22Rv1 (cell line): ENCODE results near the gene KRT20.
"Not testable (repeated sequence)": the region's sequence is repeated elsewhere in the genome, so short reads cannot be mapped to it uniquely, and the experiment has no call there.

Experiments
- H3K27ac ChIP-seq: fragments of 450-650 bp; 2 replicates; pipeline ENCODE4 v1.5.1; 2017
- ZFX ChIP-seq: fragments of 450-650 bp; IDR thresholded peaks from 2 replicates; pipeline ENCODE4 v1.6.1; 2017; ENCODE audit warnings: antibody characterized with exemption, borderline replicate concordance
- TF ChIP-seq, protein P1 (sequence below): fragments of 450-650 bp; IDR thresholded peaks from 2 replicates; pipeline ENCODE4 v1.5.1; 2017; ENCODE audit warnings: mild to moderate bottlenecking

KRT20 gene, protein sequence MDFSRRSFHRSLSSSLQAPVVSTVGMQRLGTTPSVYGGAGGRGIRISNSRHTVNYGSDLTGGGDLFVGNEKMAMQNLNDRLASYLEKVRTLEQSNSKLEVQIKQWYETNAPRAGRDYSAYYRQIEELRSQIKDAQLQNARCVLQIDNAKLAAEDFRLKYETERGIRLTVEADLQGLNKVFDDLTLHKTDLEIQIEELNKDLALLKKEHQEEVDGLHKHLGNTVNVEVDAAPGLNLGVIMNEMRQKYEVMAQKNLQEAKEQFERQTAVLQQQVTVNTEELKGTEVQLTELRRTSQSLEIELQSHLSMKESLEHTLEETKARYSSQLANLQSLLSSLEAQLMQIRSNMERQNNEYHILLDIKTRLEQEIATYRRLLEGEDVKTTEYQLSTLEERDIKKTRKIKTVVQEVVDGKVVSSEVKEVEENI

DNA sequence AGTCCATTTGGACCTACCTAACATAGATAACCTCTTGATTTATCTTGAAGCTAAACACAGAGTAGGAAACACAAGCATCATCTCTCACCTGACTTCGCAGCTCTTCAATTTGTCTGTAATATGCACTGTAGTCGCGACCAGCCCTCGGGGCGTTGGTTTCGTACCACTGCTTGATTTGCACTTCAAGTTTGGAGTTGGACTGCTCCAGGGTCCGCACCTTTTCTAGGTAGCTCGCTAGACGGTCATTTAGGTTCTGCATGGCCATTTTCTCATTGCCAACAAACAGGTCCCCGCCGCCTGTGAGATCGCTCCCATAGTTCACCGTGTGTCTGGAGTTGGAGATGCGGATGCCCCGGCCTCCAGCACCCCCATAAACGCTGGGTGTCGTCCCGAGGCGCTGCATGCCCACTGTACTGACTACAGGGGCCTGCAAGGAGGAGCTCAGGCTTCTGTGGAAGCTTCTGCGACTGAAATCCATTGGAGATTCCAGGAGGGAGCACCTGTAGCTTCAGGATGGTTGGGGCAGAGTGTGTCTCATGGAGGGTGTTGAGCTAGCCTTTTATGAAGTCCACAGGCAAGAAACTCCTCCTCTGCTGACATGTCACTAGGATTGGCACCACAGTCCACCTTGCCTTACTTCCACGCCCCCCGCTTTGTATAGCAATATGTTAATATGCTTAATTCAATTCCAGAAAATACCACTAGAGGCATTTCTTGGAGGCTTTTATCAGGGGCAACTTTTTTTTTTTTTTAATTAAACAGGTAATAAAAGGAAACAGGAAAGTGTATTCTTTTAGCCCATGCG is at the start of gene KRT20:
TSS of gene KRT20 (minus strand) at position 535 of the 805 bp plus-strand sequence. CDS start at position 478, 57 bp downstream.
- H3K27ac ChIP-seq = no peak within 1 kb of the TSS
- TF ChIP-seq, protein P1, sequence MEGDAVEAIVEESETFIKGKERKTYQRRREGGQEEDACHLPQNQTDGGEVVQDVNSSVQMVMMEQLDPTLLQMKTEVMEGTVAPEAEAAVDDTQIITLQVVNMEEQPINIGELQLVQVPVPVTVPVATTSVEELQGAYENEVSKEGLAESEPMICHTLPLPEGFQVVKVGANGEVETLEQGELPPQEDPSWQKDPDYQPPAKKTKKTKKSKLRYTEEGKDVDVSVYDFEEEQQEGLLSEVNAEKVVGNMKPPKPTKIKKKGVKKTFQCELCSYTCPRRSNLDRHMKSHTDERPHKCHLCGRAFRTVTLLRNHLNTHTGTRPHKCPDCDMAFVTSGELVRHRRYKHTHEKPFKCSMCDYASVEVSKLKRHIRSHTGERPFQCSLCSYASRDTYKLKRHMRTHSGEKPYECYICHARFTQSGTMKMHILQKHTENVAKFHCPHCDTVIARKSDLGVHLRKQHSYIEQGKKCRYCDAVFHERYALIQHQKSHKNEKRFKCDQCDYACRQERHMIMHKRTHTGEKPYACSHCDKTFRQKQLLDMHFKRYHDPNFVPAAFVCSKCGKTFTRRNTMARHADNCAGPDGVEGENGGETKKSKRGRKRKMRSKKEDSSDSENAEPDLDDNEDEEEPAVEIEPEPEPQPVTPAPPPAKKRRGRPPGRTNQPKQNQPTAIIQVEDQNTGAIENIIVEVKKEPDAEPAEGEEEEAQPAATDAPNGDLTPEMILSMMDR = peak; percentile 43
- TF ChIP-seq ZFX = no peak

DNA sequence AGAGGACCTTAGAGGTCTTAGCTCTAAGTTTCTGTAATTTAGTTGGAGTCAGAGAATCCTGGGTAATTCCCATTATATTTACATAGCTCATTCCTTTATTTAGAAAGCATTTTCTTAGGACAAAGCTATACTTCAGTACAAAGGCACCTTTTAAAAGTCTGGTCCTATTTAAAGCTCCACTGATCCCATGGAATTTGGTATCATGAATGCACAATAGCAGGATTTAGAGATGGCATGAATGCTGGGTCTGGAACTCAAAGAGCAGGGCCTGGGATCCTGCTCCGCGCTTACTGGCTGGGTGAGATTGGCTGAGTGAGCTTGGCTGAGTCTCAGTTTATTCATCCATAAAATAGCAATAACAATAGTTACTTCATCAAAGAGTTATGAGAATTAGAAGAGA is 47.6 kb upstream of the KRT20 start:
- TF ChIP-seq ZFX = no peak
- TF ChIP-seq, protein P1 = no peak
- H3K27ac ChIP-seq = no peak overlapping the region

DNA sequence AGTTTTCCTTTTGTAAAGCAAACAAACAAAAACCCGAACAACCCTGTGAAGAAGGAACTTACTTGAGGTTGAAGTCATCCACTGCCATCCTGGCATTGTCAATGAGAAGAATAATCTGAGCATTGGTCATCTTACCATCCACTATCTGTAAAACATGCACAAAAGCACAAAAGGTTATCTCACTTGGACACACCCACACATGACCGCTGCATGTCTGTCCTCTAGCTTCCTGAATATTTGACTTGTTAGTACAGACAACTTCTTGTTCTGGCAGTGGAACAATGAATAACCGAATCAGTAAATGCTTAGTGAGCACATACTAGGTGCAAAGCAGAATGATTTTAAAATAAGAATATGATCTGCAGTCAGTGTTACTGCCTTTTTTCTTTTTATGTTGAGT is 46.3 kb upstream of the KRT20 start:
- TF ChIP-seq, protein P1 = no peak
- no peak for TF ChIP-seq ZFX
- no peak overlapping the region for H3K27ac ChIP-seq

DNA sequence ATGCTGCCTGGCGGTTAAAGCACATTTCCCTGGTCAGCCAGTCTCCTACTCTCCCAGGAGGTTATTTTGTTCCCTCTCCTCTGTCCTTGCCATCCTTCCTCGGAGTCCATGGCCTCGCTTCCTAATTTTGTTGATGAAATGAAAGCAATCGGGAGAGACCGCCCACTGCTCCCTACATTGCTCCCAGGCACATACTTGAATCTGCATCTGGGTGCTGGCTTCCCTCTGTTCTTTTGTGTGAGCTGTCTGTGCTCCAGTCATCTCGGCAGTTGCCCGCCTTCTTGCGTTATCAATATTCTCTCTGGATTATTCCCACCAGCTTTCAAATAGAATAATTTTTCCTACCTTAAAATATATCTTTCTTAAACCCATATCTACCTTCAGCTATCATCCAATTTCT is 41.3 kb upstream of the KRT20 start:
- TF ChIP-seq ZFX = no peak
- TF ChIP-seq, protein P1 = no peak

DNA sequence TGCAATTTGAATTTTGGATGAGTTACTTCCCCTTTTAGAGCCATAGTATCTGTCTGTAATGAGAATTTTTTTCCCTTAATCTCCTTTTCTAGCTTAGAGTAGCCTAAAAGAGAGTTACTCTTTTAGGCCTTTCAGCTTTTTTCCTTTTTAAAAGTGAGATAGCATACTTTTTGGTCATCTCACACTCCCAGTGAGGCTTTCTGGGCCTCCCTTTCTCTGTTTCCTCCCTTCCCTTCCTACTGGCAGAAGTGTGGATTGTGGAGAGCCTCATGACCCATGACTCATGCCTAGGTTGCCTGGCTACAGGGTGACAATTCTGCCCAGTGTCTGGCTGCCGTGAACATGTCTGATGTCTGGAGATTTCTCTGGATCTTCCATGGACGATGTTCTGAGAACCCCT is 37.2 kb upstream of the KRT20 start:
- H3K27ac ChIP-seq = no peak overlapping the region

More for the DNA sequence above, 41.3 kb upstream of the KRT20 start:
- no peak overlapping the region for H3K27ac ChIP-seq

DNA sequence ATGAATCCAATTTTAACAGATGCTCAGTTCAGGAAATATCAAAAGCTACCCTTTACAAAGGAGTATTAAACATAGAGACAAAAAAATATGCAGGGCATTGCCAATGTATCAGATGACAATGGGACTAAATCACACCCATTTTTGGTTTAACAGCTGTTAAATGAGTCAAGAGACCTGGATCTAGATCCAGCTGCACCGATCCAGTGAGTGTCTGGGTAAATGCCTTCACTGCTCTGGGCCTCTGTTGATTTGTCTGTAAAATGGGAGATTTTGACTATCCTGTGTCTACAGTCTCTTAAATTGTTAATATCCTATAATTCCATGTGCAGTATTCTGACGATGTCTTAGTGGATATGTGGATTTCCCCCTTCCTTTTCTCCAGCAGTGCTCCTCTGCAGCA is 36.0 kb upstream of the KRT20 start:
- no peak for TF ChIP-seq ZFX
- TF ChIP-seq, protein P1 = no peak
- H3K27ac ChIP-seq = no peak overlapping the region

More for the DNA sequence above, 37.2 kb upstream of the KRT20 start:
- TF ChIP-seq, protein P1 = no peak
- no peak for TF ChIP-seq ZFX

DNA sequence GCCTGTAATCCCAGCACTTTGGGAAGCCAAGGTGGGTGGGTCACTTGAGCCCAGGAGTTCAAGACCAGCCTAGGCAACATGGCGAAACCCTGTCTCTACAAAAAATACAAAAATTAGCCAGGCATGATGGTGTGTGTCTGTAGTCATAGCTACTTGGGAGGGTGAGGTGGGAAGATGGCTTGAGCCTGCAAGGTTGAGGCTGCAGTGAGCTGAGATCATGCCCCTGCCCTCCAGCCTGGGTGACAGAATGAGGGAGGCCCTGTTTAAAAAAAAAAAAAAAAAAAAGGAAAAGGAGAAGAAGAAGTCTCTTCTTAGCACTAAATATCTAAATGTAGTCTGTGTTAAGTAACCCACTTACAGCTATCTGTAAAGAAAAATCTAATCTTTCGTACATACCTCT is 32.1 kb upstream of the KRT20 start:
- H3K27ac ChIP-seq = not testable (repeated sequence)
